WERI-Rb-1 (cell line): ENCODE data around the gene LRRC17.
A peak's percentile ranks its signal among the peaks of the same experiment; 100 is the strongest.

Experiments used
- DNase-seq: peaks from one replicate; pipeline ENCODE4 v3.0.0-alpha.2; 2020
- H3K27ac ChIP-seq: fragments of 250-450 bp; sonication (Bioruptor Pico); 2 replicates; pipeline ENCODE4 v1.5.1; 2020; ENCODE audit warnings: mild to moderate bottlenecking, moderate library complexity
- H3K27me3 ChIP-seq: fragments of 250-450 bp; sonication (Bioruptor Pico); 2 replicates; pipeline ENCODE4 v1.5.1; 2021; ENCODE audit warnings: mild to moderate bottlenecking, low read depth, moderate library complexity; ENCODE audit not compliant: insufficient read depth, severe bottlenecking
- H3K36me3 ChIP-seq: fragments of 250-450 bp; sonication (Bioruptor Pico); 2 replicates; pipeline ENCODE4 v1.5.1; 2020; ENCODE audit warnings: mild to moderate bottlenecking, moderate library complexity
- H3K4me3 ChIP-seq: 2 replicates; pipeline ENCODE4 v1.5.1; 2011; ENCODE audit warnings: low read depth, mild to moderate bottlenecking, control low read depth, low read length
- H3K9me3 ChIP-seq: fragments of 250-450 bp; sonication (Bioruptor Pico); 2 replicates; pipeline ENCODE4 v1.5.1; 2021; ENCODE audit warnings: mild to moderate bottlenecking, moderate library complexity; ENCODE audit not compliant: severe bottlenecking
- CTCF ChIP-seq: IDR thresholded peaks from 2 replicates; pipeline ENCODE4 v1.5.1; 2011; ENCODE audit warnings: low read depth, mild to moderate bottlenecking, control low read depth, inconsistent platforms, low read length

The LRRC17 gene

GRCh38 chr7:102912742-102913141, at the start of gene LRRC17:
Gene LRRC17 (plus strand): TSS chr7:102913000. CDS start chr7:102933914, 20,914 bp downstream.
- Histone ChIP-seq H3K4me3 (peak within 1 kb of the TSS; percentile 24), H3K36me3 (no peaks in the 10 kb centered on the region), H3K27me3 (no peaks in the 10 kb centered on the region), H3K27ac (peak within 1 kb of the TSS; percentile 73), H3K9me3 (peaks cover 4% of the 10 kb centered on the region)
- DNase-seq, result no peak
- no peak for TF ChIP-seq CTCF

- DNase-seq, result no peak
- no peak overlapping the region for H3K27ac ChIP-seq
- H3K27me3 ChIP-seq, result no peaks in the 10 kb centered on the region
- no peak for TF ChIP-seq CTCF
- H3K9me3 ChIP-seq, result no peaks in the 10 kb centered on the region
- no peak overlapping the region for H3K4me3 ChIP-seq
- H3K36me3 ChIP-seq, result no peaks in the 10 kb centered on the region
These were observed 47.8 kb upstream of the LRRC17 start for GRCh38 chr7:102864958-102865357.

GRCh38 chr7:102866535-102867215, 46.1 kb upstream of the LRRC17 start:
- no peak for TF ChIP-seq CTCF
- H3K27ac ChIP-seq, result no peak overlapping the region
- DNase-seq, result no peak
- H3K9me3 ChIP-seq, result no peaks in the 10 kb centered on the region
- no peaks in the 10 kb centered on the region for H3K27me3 ChIP-seq
- H3K36me3 ChIP-seq, result no peaks in the 10 kb centered on the region
- H3K4me3 ChIP-seq, result no peak overlapping the region

GRCh38 chr7:102869195-102869594, 43.6 kb upstream of the LRRC17 start:
- no peak overlapping the region for H3K4me3 ChIP-seq
- no peak for TF ChIP-seq CTCF
- DNase-seq, result no peak
- no peaks in the 10 kb centered on the region for H3K36me3 ChIP-seq
- H3K27ac ChIP-seq, result no peak overlapping the region
- no peaks in the 10 kb centered on the region for H3K9me3 ChIP-seq
- no peaks in the 10 kb centered on the region for H3K27me3 ChIP-seq

GRCh38 chr7:102872460-102872859, 40.3 kb upstream of the LRRC17 start:
- no peaks in the 10 kb centered on the region for H3K9me3 ChIP-seq
- H3K27ac ChIP-seq, result no peak overlapping the region
- no peaks in the 10 kb centered on the region for H3K36me3 ChIP-seq
- H3K27me3 ChIP-seq, result no peaks in the 10 kb centered on the region
- TF ChIP-seq CTCF, result no peak
- no peak for DNase-seq
- no peak overlapping the region for H3K4me3 ChIP-seq
